ENCODE measurements around the gene ZNF772. TPM values are rescaled to one million over a fixed set of nuclear protein-coding genes. Genes with fewer than 3 reads are reported as not detected.
A peak's percentile ranks its signal among the peaks of the same experiment; 100 is the strongest.

The ZNF772 gene
- total and polyA plus RNA-seq, 4 donors, result 0.98 to 28.1 (median 5.4) TPM

GRCh38 chr19:57436417-57436816 is 40.9 kb downstream of the ZNF772 start:
- ATAC-seq (ENCODE audit: insufficient read depth, low FRiP score), result no peak
- Histone ChIP-seq H3K36me3 (ENCODE audit: control insufficient read depth in 4 of 4, insufficient read depth in 4 of 4, low read length in 4 of 4) (peaks cover 2 to 10% (median 6%) of the 10 kb centered on the region in 4 donors), H3K4me1 (ENCODE audit: control insufficient read depth in 5 of 5, insufficient read depth in 5 of 5, low read length in 5 of 5) (peaks cover 0 to 16% (median 4%) of the 10 kb centered on the region in 5 donors), H3K9ac (ENCODE audit: insufficient read depth in 1 of 2, low read length in 2 of 2) (peak overlapping the region; percentile 7 to 65), H3K27ac (ENCODE audit: low read depth in 1 of 2, low read length in 1 of 2) (no peak overlapping the region), H3K9me3 (ENCODE audit: control insufficient read depth in 4 of 4, insufficient read depth in 3 of 4, low read length in 3 of 4) (peaks cover 0 to 32% (median 0%) of the 10 kb centered on the region in 4 donors), H3K4me3 (no peak overlapping the region), H3K27me3 (ENCODE audit: control insufficient read depth in 3 of 3, insufficient read depth in 3 of 3, low read length in 2 of 3) (no peaks in the 10 kb centered on the region)
- DNase-seq, result no peak
- no peak for TF ChIP-seq CTCF (IDR thresholded peaks at IDR 0.05; ENCODE audit: control extremely low read depth, extremely low read depth)
- WGBS, 2 donors, result 75 to 83% methylated on average over 1 of the region's 1 CpG

GRCh38 chr19:57435062-57435978 is 42.0 kb downstream of the ZNF772 start, which contains the start of gene ZNF749:
Gene ZNF749, plus strand, starts transcription at chr19:57435325. Its CDS starts 254 bp downstream, at chr19:57435579.
- Histone ChIP-seq H3K36me3 (ENCODE audit: control insufficient read depth in 4 of 4, insufficient read depth in 4 of 4, low read length in 4 of 4) (peaks cover 2 to 10% (median 6%) of the 10 kb centered on the region in 4 donors), H3K4me3 (peak within 1 kb of the TSS; percentile 77), H3K27ac (ENCODE audit: low read depth in 1 of 2, low read length in 1 of 2) (peak within 1 kb of the TSS; percentile 27 to 73), H3K27me3 (ENCODE audit: control insufficient read depth in 3 of 3, insufficient read depth in 3 of 3, low read length in 2 of 3) (no peaks in the 10 kb centered on the region), H3K4me1 (ENCODE audit: control insufficient read depth in 5 of 5, insufficient read depth in 5 of 5, low read length in 5 of 5) (peaks cover 0 to 16% (median 4%) of the 10 kb centered on the region in 5 donors), H3K9me3 (ENCODE audit: control insufficient read depth in 4 of 4, insufficient read depth in 3 of 4, low read length in 3 of 4) (peaks cover 0 to 23% (median 0%) of the 10 kb centered on the region in 4 donors), H3K9ac (ENCODE audit: insufficient read depth in 1 of 2, low read length in 2 of 2) (peak within 1 kb of the TSS; percentile 57 to 89)
- WGBS, 2 donors, result 1% methylated on average over 54 to 61 of the region's 61 CpGs
- TF ChIP-seq CTCF (IDR thresholded peaks at IDR 0.05; ENCODE audit: control extremely low read depth, extremely low read depth), result no peak
- DNase-seq (peak; percentile 98 to 99 (median 99)), ATAC-seq (ENCODE audit: insufficient read depth, low FRiP score) (peak; percentile 99)

GRCh38 chr19:57434386-57435061 is 42.8 kb downstream of the ZNF772 start:
- Histone ChIP-seq H3K36me3 (ENCODE audit: control insufficient read depth in 4 of 4, insufficient read depth in 4 of 4, low read length in 4 of 4) (peaks cover 2 to 10% (median 6%) of the 10 kb centered on the region in 4 donors), H3K4me1 (ENCODE audit: control insufficient read depth in 5 of 5, insufficient read depth in 5 of 5, low read length in 5 of 5) (peaks cover 0 to 16% (median 4%) of the 10 kb centered on the region in 5 donors), H3K27me3 (ENCODE audit: control insufficient read depth in 3 of 3, insufficient read depth in 3 of 3, low read length in 2 of 3) (no peaks in the 10 kb centered on the region), H3K9ac (ENCODE audit: insufficient read depth in 1 of 2, low read length in 2 of 2) (peak overlapping the region in 1 of 2 donors; percentile 89), H3K27ac (ENCODE audit: low read depth in 1 of 2, low read length in 1 of 2) (peak overlapping the region in 1 of 2 donors; percentile 27), H3K4me3 (peak overlapping the region; percentile 48), H3K9me3 (ENCODE audit: control insufficient read depth in 4 of 4, insufficient read depth in 3 of 4, low read length in 3 of 4) (peaks cover 0 to 17% (median 0%) of the 10 kb centered on the region in 4 donors)
- no peak for TF ChIP-seq CTCF (IDR thresholded peaks at IDR 0.05; ENCODE audit: control extremely low read depth, extremely low read depth)
- no peak for ATAC-seq (ENCODE audit: insufficient read depth, low FRiP score)
- 33 to 46% methylated on average over 15 of the region's 15 CpGs for WGBS, 2 donors
- peak in 2 of 3 donors; percentile 14 to 15 for DNase-seq
